K562 (cell line): ENCODE measurements around the gene TAF4. TPM values are rescaled to one million over a fixed set of nuclear protein-coding genes. Genes with fewer than 3 reads are reported as not detected.
A peak's percentile ranks its signal among the peaks of the same experiment; 100 is the strongest.

Source experiments
- ARHGAP35 ChIP-seq: fragments of 450-650 bp; IDR thresholded peaks from 2 replicates; pipeline ENCODE4 v1.6.1; 2018; ENCODE audit not compliant: partially characterized antibody
- PBX2 ChIP-seq, 2 experiments: IDR thresholded peaks in 1 of 2; conservative IDR thresholded peaks in 1 of 2; 2 replicates each; pipeline ENCODE4 v1.6.1; 2016; ENCODE audit warnings: low read depth in 2 of 2, mild to moderate bottlenecking in 1 of 2, missing compliant biosample characterization in 1 of 2, missing genetic modification characterization in 1 of 2, moderate library complexity in 1 of 2
- ZEB2 ChIP-seq: fragments of 450-650 bp; IDR thresholded peaks from 2 replicates; pipeline ENCODE4 v1.6.1; 2016
- ZFP36 ChIP-seq: fragments of 150-350 bp; IDR thresholded peaks from 2 replicates; pipeline ENCODE4 v1.6.1; 2018; ENCODE audit warnings: low read length, low read depth; ENCODE audit not compliant: partially characterized antibody
- ZNF133 ChIP-seq: fragments of 250-450 bp; sonication (Bioruptor Pico); IDR thresholded peaks from 2 replicates; pipeline ENCODE4 v1.4.0; 2020; ENCODE audit warnings: mild to moderate bottlenecking
- polyA plus RNA-seq, 8 experiments: library from polyadenylated mRNA; depleted of rRNA in 4 of 8; stranded (reverse) in 5 of 8; unstranded in 3 of 8; fragments of >200 nt; fragmentation: Nextera tagmentation in 2 of 8; fragmentation: Illumina TruSeq in 1 of 8; extraction: Ambion mirVana in 2 of 8; extraction: Trizol in 1 of 8; gene quantifications; 2 replicates each; pipeline versions ENCODE4 v1.2.1 to v1.2.3, GENCODE V29; 2011 to 2014; ENCODE audit warnings: inconsistent platforms in 1 of 8, missing spikeins in 1 of 8
- total RNA-seq, 7 experiments: library from RNA; depleted of rRNA in 6 of 7; stranded (reverse); fragments of >200 nt in 6 of 7; fragmentation: Illumina TruSeq in 2 of 7; extraction: Trizol in 2 of 7; gene quantifications; 2 replicates each; pipeline versions ENCODE4 v1.2.1 to v1.2.3, GENCODE V29; 2011 to 2021; ENCODE audit warnings: low replicate concordance in 1 of 7
- TF ChIP-seq, protein P1 (sequence below), 2 experiments: fragments of 450-650 bp in 1 of 2; sonication (generic) in 1 of 2; formaldehyde crosslinking in 1 of 2; IDR thresholded peaks; 2 replicates each; pipeline versions ENCODE4 v1.7.1 to v1.9.0; 2016 to 2022; ENCODE audit warnings: inconsistent platforms in 1 of 2, mild to moderate bottlenecking in 1 of 2, missing genetic modification reagents in 1 of 2
- TF ChIP-seq, protein P2 (sequence below), 2 experiments: fragments of 450-650 bp; IDR thresholded peaks; 2 replicates each; pipeline ENCODE4 v1.6.1; 2018; ENCODE audit warnings: mild to moderate bottlenecking in 2 of 2, low read depth in 1 of 2; ENCODE audit not compliant: partially characterized antibody in 2 of 2
- TF ChIP-seq, protein P3 (sequence below): fragments of 450-650 bp; IDR thresholded peaks from 2 replicates; pipeline ENCODE4 v1.6.1; 2016; ENCODE audit warnings: borderline replicate concordance

The TAF4 gene
- total and polyA plus RNA-seq, 9 of the 15 experiments (the other 6 are each of a cell fraction or from before 2014, with no cell fraction given) = 0.44 to 28.3 (median 5.6) TPM

GRCh38 chr20:62104791-62105345 lies 39.2 kb upstream of the TAF4 start (continued):
- no peak for TF ChIP-seq PBX2 (CRISPR knock-in tag; IDR thresholded peaks at IDR 0.05; ENCODE audit: low read depth)
- no peak for TF ChIP-seq PBX2 (tag; conservative IDR thresholded peaks at IDR 0.05; ENCODE audit: low read depth)
- TF ChIP-seq, protein P1, sequence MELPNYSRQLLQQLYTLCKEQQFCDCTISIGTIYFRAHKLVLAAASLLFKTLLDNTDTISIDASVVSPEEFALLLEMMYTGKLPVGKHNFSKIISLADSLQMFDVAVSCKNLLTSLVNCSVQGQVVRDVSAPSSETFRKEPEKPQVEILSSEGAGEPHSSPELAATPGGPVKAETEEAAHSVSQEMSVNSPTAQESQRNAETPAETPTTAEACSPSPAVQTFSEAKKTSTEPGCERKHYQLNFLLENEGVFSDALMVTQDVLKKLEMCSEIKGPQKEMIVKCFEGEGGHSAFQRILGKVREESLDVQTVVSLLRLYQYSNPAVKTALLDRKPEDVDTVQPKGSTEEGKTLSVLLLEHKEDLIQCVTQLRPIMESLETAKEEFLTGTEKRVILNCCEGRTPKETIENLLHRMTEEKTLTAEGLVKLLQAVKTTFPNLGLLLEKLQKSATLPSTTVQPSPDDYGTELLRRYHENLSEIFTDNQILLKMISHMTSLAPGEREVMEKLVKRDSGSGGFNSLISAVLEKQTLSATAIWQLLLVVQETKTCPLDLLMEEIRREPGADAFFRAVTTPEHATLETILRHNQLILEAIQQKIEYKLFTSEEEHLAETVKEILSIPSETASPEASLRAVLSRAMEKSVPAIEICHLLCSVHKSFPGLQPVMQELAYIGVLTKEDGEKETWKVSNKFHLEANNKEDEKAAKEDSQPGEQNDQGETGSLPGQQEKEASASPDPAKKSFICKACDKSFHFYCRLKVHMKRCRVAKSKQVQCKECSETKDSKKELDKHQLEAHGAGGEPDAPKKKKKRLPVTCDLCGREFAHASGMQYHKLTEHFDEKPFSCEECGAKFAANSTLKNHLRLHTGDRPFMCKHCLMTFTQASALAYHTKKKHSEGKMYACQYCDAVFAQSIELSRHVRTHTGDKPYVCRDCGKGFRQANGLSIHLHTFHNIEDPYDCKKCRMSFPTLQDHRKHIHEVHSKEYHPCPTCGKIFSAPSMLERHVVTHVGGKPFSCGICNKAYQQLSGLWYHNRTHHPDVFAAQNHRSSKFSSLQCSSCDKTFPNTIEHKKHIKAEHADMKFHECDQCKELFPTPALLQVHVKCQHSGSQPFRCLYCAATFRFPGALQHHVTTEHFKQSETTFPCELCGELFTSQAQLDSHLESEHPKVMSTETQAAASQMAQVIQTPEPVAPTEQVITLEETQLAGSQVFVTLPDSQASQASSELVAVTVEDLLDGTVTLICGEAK (IDR thresholded peaks at IDR 0.05) = no peak
- TF ChIP-seq, protein P1 (CRISPR knock-in tag; IDR thresholded peaks at IDR 0.05) = no peak
- TF ChIP-seq, protein P2, sequence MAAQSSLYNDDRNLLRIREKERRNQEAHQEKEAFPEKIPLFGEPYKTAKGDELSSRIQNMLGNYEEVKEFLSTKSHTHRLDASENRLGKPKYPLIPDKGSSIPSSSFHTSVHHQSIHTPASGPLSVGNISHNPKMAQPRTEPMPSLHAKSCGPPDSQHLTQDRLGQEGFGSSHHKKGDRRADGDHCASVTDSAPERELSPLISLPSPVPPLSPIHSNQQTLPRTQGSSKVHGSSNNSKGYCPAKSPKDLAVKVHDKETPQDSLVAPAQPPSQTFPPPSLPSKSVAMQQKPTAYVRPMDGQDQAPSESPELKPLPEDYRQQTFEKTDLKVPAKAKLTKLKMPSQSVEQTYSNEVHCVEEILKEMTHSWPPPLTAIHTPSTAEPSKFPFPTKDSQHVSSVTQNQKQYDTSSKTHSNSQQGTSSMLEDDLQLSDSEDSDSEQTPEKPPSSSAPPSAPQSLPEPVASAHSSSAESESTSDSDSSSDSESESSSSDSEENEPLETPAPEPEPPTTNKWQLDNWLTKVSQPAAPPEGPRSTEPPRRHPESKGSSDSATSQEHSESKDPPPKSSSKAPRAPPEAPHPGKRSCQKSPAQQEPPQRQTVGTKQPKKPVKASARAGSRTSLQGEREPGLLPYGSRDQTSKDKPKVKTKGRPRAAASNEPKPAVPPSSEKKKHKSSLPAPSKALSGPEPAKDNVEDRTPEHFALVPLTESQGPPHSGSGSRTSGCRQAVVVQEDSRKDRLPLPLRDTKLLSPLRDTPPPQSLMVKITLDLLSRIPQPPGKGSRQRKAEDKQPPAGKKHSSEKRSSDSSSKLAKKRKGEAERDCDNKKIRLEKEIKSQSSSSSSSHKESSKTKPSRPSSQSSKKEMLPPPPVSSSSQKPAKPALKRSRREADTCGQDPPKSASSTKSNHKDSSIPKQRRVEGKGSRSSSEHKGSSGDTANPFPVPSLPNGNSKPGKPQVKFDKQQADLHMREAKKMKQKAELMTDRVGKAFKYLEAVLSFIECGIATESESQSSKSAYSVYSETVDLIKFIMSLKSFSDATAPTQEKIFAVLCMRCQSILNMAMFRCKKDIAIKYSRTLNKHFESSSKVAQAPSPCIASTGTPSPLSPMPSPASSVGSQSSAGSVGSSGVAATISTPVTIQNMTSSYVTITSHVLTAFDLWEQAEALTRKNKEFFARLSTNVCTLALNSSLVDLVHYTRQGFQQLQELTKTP (IDR thresholded peaks at IDR 0.05; ENCODE audit: low read depth in 1 of 2, partially characterized antibody in 2 of 2) = no peak
- TF ChIP-seq ZFP36 = peak; percentile 89
- TF ChIP-seq, protein P3, sequence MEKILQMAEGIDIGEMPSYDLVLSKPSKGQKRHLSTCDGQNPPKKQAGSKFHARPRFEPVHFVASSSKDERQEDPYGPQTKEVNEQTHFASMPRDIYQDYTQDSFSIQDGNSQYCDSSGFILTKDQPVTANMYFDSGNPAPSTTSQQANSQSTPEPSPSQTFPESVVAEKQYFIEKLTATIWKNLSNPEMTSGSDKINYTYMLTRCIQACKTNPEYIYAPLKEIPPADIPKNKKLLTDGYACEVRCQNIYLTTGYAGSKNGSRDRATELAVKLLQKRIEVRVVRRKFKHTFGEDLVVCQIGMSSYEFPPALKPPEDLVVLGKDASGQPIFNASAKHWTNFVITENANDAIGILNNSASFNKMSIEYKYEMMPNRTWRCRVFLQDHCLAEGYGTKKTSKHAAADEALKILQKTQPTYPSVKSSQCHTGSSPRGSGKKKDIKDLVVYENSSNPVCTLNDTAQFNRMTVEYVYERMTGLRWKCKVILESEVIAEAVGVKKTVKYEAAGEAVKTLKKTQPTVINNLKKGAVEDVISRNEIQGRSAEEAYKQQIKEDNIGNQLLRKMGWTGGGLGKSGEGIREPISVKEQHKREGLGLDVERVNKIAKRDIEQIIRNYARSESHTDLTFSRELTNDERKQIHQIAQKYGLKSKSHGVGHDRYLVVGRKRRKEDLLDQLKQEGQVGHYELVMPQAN = no peak
- TF ChIP-seq ZEB2 = no peak
- TF ChIP-seq ARHGAP35 = no peak
- no peak for TF ChIP-seq ZNF133 (CRISPR knock-in tag)
